Measurements from ENCODE around the gene TMEM205.
"Not testable (repeated sequence)": the region's sequence is repeated elsewhere in the genome, so short reads cannot be mapped to it uniquely, and the experiment has no call there.

TMEM205 gene

DNA sequence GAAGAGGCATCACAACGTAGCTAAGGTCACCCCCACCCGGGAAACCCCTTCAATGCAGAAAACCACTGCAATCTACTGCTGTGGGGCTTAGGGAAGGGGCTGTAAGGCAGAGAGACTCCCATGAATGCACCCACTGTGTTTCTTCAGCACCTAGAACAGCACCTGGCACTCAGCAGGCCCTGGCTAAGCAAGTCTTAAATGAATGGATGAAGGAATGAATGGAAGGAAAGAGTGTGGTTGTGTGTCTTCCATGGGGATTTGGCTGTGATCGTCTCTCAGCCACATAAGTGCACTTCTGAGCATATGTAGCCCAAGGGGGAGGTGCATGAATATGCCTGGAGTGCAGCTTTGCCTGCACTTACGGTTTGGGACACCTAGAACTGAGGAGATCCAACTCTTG, 3.1 kb upstream of the TMEM205 start:
- Histone ChIP-seq H3K9me3 (ENCODE audit: control insufficient read depth, insufficient read depth, low read length) (no peaks in the 10 kb centered on the region), H3K4me3 (ENCODE audit: low read depth, low read length) (no peak overlapping the region), H3K4me1 (ENCODE audit: control insufficient read depth, insufficient read depth, low read length) (no peaks in the 10 kb centered on the region), H3K9ac (ENCODE audit: low read depth, low read length) (no peak overlapping the region), H3K36me3 (ENCODE audit: control insufficient read depth, insufficient read depth, low read length) (no peaks in the 10 kb centered on the region), H3K27me3 (ENCODE audit: control insufficient read depth, insufficient read depth, low read length) (no peaks in the 10 kb centered on the region)

DNA sequence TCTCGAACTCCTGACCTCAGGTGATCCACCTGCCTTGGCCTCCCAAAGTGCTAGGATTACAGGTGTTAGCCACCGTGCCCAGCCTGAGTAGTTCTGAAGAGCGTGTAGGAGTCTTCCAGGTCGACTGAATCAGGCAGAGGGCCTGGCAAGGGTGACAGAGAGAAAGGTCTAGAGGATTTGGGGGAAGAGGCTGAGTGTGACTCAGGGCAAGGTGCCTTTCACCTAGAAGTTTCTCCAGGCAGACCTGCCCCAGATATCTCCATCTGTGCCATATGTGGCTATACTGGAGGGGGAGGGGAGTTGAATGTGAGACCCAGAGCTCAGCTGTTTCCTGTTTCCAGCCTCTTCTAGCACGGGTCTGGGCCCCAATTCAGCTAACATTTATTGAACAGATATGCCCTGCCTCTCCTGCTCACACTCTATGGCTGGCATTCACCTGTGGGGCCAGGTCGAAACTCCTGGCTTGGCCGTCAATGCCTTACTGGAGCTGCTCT, 1.5 kb upstream of the TMEM205 start:
- no peak overlapping the region for H3K9ac ChIP-seq (ENCODE audit: low read depth, low read length)

DNA sequence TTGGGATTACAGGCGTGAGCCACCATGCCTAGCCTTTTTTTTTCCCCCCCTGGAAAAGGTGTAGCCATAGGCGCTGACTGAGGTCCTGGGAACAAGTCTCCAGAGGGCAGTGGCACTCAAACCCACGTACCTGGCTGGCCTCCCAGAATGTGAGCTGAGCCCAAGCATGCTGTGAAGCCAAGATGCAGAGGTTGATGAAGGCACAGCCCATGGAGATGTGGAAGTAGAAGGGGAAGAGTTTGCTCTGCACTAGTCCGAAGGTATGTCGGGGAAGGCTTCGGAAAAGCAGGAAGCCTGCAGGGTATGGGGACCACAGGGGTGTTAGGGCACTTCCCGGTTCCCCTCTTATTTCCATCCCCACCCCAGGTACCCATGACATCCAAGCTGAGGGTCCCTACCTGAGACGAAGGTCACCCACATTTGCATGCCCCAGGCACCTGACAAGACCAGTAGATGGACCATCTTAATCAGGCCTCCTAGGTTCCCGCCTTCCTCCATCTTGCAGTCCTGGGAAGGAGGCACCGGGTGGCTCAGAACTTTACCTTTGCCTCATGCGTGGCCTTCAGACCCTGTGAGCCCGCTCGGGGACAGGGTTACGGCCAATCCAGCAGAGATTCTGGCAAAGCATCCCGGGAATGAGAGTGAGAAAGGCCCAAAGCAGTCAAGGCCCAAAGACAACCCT, 805 bp downstream of the TMEM205 start:
- Histone ChIP-seq H3K4me1 (ENCODE audit: control insufficient read depth, insufficient read depth, low read length) (no peaks in the 10 kb centered on the region), H3K9me3 (ENCODE audit: control insufficient read depth, insufficient read depth, low read length) (no peaks in the 10 kb centered on the region), H3K4me3 (ENCODE audit: low read depth, low read length) (peak overlapping the region; percentile 78), H3K36me3 (ENCODE audit: control insufficient read depth, insufficient read depth, low read length) (no peaks in the 10 kb centered on the region), H3K27me3 (ENCODE audit: control insufficient read depth, insufficient read depth, low read length) (no peaks in the 10 kb centered on the region), H3K9ac (ENCODE audit: low read depth, low read length) (peak overlapping the region; percentile 12)

More for the DNA sequence above, 1.5 kb upstream of the TMEM205 start:
- H3K9me3 ChIP-seq (ENCODE audit: control insufficient read depth, insufficient read depth, low read length) = no peaks in the 10 kb centered on the region
- H3K4me1 ChIP-seq (ENCODE audit: control insufficient read depth, insufficient read depth, low read length) = no peaks in the 10 kb centered on the region
- H3K27me3 ChIP-seq (ENCODE audit: control insufficient read depth, insufficient read depth, low read length) = no peaks in the 10 kb centered on the region
- no peaks in the 10 kb centered on the region for H3K36me3 ChIP-seq (ENCODE audit: control insufficient read depth, insufficient read depth, low read length)
- no peak overlapping the region for H3K4me3 ChIP-seq (ENCODE audit: low read depth, low read length)

DNA sequence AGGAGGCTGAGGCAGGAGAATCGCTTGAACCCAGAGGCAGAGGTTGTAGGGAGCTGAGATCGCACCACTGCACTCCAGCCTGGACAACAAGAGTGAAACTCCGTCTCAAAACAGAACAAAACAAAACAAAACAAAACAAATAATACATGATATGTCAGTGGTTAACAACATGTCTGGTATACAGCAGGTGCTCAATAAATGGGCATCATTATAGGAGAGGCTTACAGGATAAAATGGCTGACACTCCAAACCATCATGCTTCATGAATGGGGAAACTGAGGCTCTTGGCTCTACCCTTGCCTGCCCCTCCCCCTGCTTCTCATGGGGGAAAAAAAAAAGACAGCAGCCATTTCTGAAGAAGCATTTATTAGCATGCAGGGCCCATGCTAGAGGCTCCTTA, 3.6 kb downstream of the TMEM205 start:
- no peaks in the 10 kb centered on the region for H3K27me3 ChIP-seq (ENCODE audit: control insufficient read depth, insufficient read depth, low read length)
- no peaks in the 10 kb centered on the region for H3K4me1 ChIP-seq (ENCODE audit: control insufficient read depth, insufficient read depth, low read length)
- no peaks in the 10 kb centered on the region for H3K9me3 ChIP-seq (ENCODE audit: control insufficient read depth, insufficient read depth, low read length)
- H3K36me3 ChIP-seq (ENCODE audit: control insufficient read depth, insufficient read depth, low read length) = no peaks in the 10 kb centered on the region
- no peak overlapping the region for H3K9ac ChIP-seq (ENCODE audit: low read depth, low read length)
- H3K4me3 ChIP-seq (ENCODE audit: low read depth, low read length) = no peak overlapping the region

DNA sequence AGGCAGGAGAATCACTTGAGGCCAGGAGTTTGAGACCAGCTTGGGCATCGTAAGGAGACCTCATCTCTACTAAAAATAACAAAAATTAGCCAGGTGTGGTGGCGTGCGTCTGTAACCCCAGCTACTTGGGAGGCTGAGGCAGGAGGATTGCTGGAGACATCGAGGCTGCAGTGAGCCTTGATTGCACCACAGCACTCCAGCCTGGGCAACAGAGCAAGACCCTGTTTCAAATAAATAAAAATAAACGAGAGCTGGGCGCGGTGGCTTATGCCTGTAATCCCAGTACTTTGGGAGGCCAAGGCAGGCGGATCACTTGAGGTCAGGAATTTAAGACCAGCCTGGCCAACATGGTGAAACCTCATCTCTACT, 6.0 kb downstream of the TMEM205 start:
- H3K4me1 ChIP-seq (ENCODE audit: control insufficient read depth, insufficient read depth, low read length); H3K27me3 ChIP-seq (ENCODE audit: control insufficient read depth, insufficient read depth, low read length); H3K4me3 ChIP-seq (ENCODE audit: low read depth, low read length); H3K36me3 ChIP-seq (ENCODE audit: control insufficient read depth, insufficient read depth, low read length); H3K9ac ChIP-seq (ENCODE audit: low read depth, low read length); H3K9me3 ChIP-seq (ENCODE audit: control insufficient read depth, insufficient read depth, low read length): not testable (repeated sequence)

DNA sequence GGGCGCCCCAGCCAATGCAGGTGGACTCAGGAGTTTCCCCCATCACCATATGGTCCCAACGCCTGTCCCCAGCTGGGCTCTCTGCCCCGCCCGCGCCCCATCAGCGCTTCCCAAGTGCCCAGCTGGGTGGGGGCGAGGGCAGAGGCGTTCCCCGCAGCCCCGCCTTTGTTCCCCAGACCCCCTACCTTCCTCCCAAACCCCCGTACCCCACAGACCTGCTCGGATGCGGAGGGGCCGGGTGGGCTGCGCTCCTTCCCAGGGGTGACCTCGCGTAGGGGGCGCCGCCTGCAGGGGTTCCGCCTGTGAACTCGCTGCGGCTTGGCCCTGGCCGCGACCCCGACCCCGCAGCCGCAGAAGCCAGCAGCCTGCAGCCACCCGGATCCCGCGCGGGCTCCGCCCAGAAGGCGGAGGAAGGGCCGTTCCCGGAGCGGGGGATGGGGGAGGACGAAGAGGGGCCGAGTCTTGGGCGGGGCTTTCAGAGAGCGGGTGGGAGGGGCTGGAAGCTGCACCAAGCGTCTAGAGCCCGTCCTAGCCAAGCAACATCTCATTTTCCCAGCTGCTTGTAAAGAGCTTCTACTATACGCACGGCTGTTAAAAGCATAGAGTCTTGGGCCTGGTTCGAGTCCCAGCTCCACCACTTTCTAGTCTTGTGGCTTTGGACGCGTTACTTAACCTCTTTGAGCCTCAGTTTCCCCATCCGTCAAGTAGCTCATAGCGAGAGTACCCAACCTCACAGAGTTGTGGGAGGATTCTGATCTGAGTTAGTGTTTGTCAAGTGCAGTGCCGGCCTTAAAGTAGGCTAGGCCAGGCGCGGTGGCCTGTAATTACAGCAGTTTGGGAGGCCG, 6.6 kb downstream of the TMEM205 start, which contains the start of gene RAB3D:
Gene RAB3D, minus strand, starts transcription at position 404 of the 845 bp plus-strand sequence. CDS start 2,258 bp downstream, outside the sequence.
- no peaks in the 10 kb centered on the region for H3K9me3 ChIP-seq (ENCODE audit: control insufficient read depth, insufficient read depth, low read length)
- H3K9ac ChIP-seq (ENCODE audit: low read depth, low read length) = no peak within 1 kb of the TSS
- H3K4me1 ChIP-seq (ENCODE audit: control insufficient read depth, insufficient read depth, low read length) = no peaks in the 10 kb centered on the region
- H3K27me3 ChIP-seq (ENCODE audit: control insufficient read depth, insufficient read depth, low read length) = no peaks in the 10 kb centered on the region
- peaks cover 10% of the 10 kb centered on the region for H3K36me3 ChIP-seq (ENCODE audit: control insufficient read depth, insufficient read depth, low read length)
- H3K4me3 ChIP-seq (ENCODE audit: low read depth, low read length) = peak within 1 kb of the TSS; percentile 64

DNA sequence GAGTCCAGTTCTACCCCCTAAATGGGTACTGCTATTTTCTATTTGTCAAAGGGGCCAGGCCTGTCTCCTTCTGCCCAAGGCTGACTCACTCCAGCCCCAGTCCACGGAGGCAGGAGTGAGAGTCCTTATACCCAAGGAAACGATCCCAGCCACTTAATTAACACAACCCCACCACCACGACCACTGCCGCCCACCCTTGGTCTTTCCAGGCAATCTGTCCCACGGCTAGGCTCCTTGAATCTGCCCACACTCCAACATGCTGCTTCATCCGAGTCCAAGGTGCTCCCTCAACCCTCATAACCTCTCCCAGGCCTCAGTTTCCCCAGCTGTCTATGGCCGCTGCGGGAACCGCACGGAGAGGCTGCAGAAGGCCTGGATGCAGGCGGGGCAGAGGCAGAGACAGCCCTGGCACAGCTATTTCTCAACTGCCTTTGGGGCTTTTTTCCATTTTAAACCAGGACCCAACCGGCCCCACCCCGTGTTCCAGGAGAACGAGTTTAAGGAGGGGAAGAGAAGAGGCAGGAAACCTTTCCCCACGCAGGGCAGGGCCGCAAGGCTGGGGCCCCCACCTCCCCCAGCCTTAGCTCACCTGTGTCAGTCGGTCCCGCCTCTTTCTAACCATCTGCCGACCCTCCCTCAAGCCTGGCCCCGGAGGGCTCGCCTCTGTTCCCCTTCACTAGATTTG, 7.4 kb downstream of the TMEM205 start:
- H3K27me3 ChIP-seq (ENCODE audit: control insufficient read depth, insufficient read depth, low read length) = no peaks in the 10 kb centered on the region
- no peak overlapping the region for H3K9ac ChIP-seq (ENCODE audit: low read depth, low read length)
- no peaks in the 10 kb centered on the region for H3K9me3 ChIP-seq (ENCODE audit: control insufficient read depth, insufficient read depth, low read length)
- H3K36me3 ChIP-seq (ENCODE audit: control insufficient read depth, insufficient read depth, low read length) = peaks cover 12% of the 10 kb centered on the region
- H3K4me1 ChIP-seq (ENCODE audit: control insufficient read depth, insufficient read depth, low read length) = no peaks in the 10 kb centered on the region
- H3K4me3 ChIP-seq (ENCODE audit: low read depth, low read length) = peak overlapping the region; percentile 64

DNA sequence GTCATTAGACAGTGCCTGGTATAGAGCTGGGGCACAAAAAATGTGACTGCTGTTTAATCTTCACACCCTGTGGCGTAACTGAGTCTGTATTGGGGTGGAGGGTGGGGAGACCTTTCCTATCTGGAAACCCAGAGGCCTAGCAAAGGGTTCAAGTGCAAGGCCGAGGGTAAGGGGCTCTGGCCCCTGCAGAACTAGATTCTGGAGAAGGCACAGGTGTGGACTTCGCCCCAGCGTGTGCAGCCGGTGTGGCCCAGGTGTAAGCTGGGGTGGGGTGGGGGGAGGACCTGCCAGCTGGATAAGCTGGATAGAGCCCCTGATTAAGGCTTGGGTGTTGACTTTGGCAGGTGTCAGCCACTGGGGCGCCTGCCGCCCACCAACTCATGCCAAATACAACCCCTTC, 7.9 kb downstream of the TMEM205 start:
- no peaks in the 10 kb centered on the region for H3K4me1 ChIP-seq (ENCODE audit: control insufficient read depth, insufficient read depth, low read length)
- no peak overlapping the region for H3K4me3 ChIP-seq (ENCODE audit: low read depth, low read length)
- no peak overlapping the region for H3K9ac ChIP-seq (ENCODE audit: low read depth, low read length)
- H3K36me3 ChIP-seq (ENCODE audit: control insufficient read depth, insufficient read depth, low read length) = peaks cover 12% of the 10 kb centered on the region
- no peaks in the 10 kb centered on the region for H3K27me3 ChIP-seq (ENCODE audit: control insufficient read depth, insufficient read depth, low read length)
- H3K9me3 ChIP-seq (ENCODE audit: control insufficient read depth, insufficient read depth, low read length) = no peaks in the 10 kb centered on the region

DNA sequence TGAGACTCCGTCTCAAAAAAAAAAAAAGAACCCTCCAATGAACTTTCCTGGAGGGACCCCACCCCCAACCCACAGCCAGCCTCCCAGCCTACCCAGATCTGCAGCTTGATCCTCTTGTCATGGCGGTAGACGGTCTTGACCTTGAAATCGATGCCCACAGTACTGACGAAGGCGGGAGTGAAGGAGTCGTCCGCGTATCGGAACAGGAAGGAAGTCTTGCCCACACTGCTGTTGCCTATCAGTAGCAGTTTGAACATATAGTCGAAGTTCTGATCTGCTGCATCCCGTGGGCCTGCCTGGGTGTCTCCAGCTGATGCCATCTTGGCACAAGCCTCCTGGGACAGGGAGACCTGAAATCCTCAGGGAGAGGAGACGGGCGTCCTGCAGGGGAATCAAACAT, 9.0 kb downstream of the TMEM205 start:
- no peak overlapping the region for H3K9ac ChIP-seq (ENCODE audit: low read depth, low read length)
- H3K4me3 ChIP-seq (ENCODE audit: low read depth, low read length) = no peak overlapping the region
- H3K27me3 ChIP-seq (ENCODE audit: control insufficient read depth, insufficient read depth, low read length) = no peaks in the 10 kb centered on the region
- peaks cover 12% of the 10 kb centered on the region for H3K36me3 ChIP-seq (ENCODE audit: control insufficient read depth, insufficient read depth, low read length)
- no peaks in the 10 kb centered on the region for H3K4me1 ChIP-seq (ENCODE audit: control insufficient read depth, insufficient read depth, low read length)
- H3K9me3 ChIP-seq (ENCODE audit: control insufficient read depth, insufficient read depth, low read length) = no peaks in the 10 kb centered on the region

DNA sequence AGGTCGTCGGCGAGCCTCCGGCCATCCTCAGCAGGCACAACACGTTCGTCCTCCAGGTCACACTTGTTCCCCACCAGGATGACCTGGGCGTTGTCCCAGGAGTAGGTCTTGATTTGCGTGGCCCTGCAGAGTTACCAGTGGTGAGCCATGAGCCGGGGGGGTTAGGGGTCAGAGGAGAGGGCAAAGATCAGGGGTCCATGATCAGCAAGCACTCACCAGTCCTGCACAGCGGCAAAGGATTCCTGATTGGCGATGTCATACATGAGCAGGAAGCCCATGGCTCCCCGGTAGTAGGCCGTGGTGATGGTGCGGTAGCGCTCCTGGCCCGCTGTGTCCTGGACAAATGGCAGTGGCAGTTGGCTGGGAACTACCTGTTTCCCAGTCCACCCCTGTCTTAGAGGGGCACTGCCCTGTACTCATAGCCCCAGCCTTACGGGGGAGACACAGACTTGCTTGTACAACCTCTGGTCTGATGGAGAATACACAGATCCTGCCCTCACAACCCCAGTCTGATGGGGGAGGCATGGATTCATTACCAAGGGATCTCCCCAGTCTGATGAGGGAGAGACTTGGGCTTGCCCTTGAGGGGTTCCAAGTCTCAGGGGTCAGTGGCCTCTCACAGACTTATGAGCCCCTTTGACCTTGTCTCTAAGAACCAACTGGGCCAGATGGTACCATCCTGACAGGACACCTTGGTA, 10.5 kb downstream of the TMEM205 start:
- Histone ChIP-seq H3K9ac (ENCODE audit: low read depth, low read length) (no peak overlapping the region), H3K4me3 (ENCODE audit: low read depth, low read length) (no peak overlapping the region), H3K9me3 (ENCODE audit: control insufficient read depth, insufficient read depth, low read length) (no peaks in the 10 kb centered on the region), H3K27me3 (ENCODE audit: control insufficient read depth, insufficient read depth, low read length) (no peaks in the 10 kb centered on the region), H3K36me3 (ENCODE audit: control insufficient read depth, insufficient read depth, low read length) (peaks cover 12% of the 10 kb centered on the region), H3K4me1 (ENCODE audit: control insufficient read depth, insufficient read depth, low read length) (no peaks in the 10 kb centered on the region)

DNA sequence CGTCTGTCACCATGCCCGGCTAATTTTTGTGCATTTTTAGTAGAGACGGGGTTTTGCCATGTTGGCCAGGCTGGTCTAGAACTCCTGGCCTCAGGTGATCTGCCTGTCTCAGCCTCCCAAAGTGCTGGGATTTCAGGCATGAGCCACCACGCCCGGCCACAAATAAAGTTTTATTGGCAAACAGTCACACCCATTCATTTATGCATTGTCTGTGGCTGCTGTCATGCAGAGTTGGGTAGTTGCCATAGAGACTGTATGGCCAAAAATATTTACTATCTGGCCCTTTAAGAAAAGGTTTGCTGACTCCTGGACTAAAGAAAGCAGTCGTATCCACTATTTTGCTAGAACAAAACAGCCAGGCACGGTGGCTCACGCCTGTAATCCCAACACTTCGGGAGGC, 12.2 kb downstream of the TMEM205 start:
- peaks cover 12% of the 10 kb centered on the region for H3K36me3 ChIP-seq (ENCODE audit: control insufficient read depth, insufficient read depth, low read length)
- not testable (repeated sequence) for H3K9me3 ChIP-seq (ENCODE audit: control insufficient read depth, insufficient read depth, low read length); H3K4me1 ChIP-seq (ENCODE audit: control insufficient read depth, insufficient read depth, low read length); H3K4me3 ChIP-seq (ENCODE audit: low read depth, low read length); H3K27me3 ChIP-seq (ENCODE audit: control insufficient read depth, insufficient read depth, low read length); H3K9ac ChIP-seq (ENCODE audit: low read depth, low read length)

All from iPS-15b (cell line).